Right atrium auricular region (tissue), 2 donors: ENCODE data around the gene TPM1. TPM values are rescaled to one million over a fixed set of nuclear protein-coding genes. Genes with fewer than 3 reads are reported as not detected.

Experiments
- DNase-seq: peaks from one replicate; pipeline ENCODE4 v3.0.0-alpha.2; 2019; ENCODE audit warnings: low spot score
- H3K27ac ChIP-seq, 2 donors: fragments of 200-600 bp; sonication (generic); 1 replicate in 1 of 2; 2 replicates in 1 of 2; pipeline ENCODE4 v1.5.1; 2016 to 2019
- H3K27me3 ChIP-seq, 2 donors: fragments of 200-600 bp; sonication (generic); one replicate each; pipeline versions ENCODE4 v1.5.1 to v1.6.0; 2017 to 2019
- H3K36me3 ChIP-seq: fragments of 200-600 bp; sonication (generic); one replicate; pipeline ENCODE4 v1.5.1; 2016
- H3K4me1 ChIP-seq, 2 donors: fragments of 200-600 bp; sonication (generic); one replicate each; pipeline versions ENCODE4 v1.5.1 to v1.6.0; 2017 to 2019
- H3K4me3 ChIP-seq, 2 donors: fragments of 200-600 bp; sonication (generic); 1 replicate in 1 of 2; 2 replicates in 1 of 2; pipeline ENCODE4 v1.5.1; 2017 to 2019; ENCODE audit warnings: mild to moderate bottlenecking in 1 of 2, moderate library complexity in 1 of 2
- H3K9me3 ChIP-seq, 2 donors: fragments of 200-600 bp; sonication (generic); one replicate each; pipeline ENCODE4 v1.5.1; 2019
- CTCF ChIP-seq, 2 donors: fragments of 200-600 bp; sonication (generic); IDR thresholded peaks; one replicate each; pipeline ENCODE4 v1.5.1; 2019; ENCODE audit warnings: antibody characterized with exemption in 2 of 2
- total RNA-seq, 2 donors: library from RNA; depleted of rRNA; stranded (reverse); fragments of >200 nt; gene quantifications; one replicate each; pipeline ENCODE4 v1.1.0, GENCODE V29; 2016

The TPM1 gene
- total RNA-seq, 2 donors from 2014 or later: 5,368 to 7,988 TPM

- no peaks in the 10 kb centered on the region for H3K36me3 ChIP-seq
- DNase-seq: no peak
- H3K27ac ChIP-seq: peak overlapping the region in 1 of 2 donors; percentile 4
- no peak for TF ChIP-seq CTCF (IDR thresholded peaks at IDR 0.05)
- H3K9me3 ChIP-seq: no peaks in the 10 kb centered on the region
- no peaks in the 10 kb centered on the region for H3K4me1 ChIP-seq
- H3K4me3 ChIP-seq: no peak overlapping the region
- no peaks in the 10 kb centered on the region for H3K27me3 ChIP-seq
Measured at GRCh38 chr15:63030101-63030551, 12.4 kb upstream of the TPM1 start.

GRCh38 chr15:63034578-63034977 lies 8.0 kb upstream of the TPM1 start:
- no peaks in the 10 kb centered on the region for H3K36me3 ChIP-seq
- no peak overlapping the region for H3K27ac ChIP-seq
- TF ChIP-seq CTCF (IDR thresholded peaks at IDR 0.05): no peak
- H3K27me3 ChIP-seq: no peaks in the 10 kb centered on the region
- no peaks in the 10 kb centered on the region for H3K9me3 ChIP-seq
- H3K4me3 ChIP-seq: no peak overlapping the region
- DNase-seq: no peak
- no peaks in the 10 kb centered on the region for H3K4me1 ChIP-seq

DNA sequence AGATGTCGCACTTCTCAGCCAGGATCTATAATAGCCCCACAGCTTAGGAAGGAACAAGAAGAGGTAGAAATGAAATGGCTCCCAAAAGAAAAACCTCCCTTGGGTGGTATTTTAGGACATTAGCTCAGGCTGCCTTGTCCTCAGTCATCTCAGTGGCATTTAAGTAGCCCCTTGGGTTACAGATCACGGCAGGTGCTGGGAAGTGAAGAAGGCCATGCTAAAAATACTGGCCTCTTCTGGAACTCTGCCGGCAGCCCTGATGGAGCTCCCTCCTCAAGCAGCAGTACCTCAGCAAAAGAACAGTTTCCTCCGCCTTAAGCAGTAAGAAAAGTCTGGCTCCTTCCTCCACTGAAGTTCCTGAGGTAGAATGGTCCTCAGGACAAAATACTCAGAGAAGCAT lies 7.3 kb upstream of the TPM1 start:
- no peaks in the 10 kb centered on the region for H3K4me1 ChIP-seq
- no peak overlapping the region for H3K4me3 ChIP-seq
- no peak for DNase-seq
- TF ChIP-seq CTCF (IDR thresholded peaks at IDR 0.05): no peak
- no peak overlapping the region for H3K27ac ChIP-seq
- no peaks in the 10 kb centered on the region for H3K27me3 ChIP-seq
- H3K36me3 ChIP-seq: no peaks in the 10 kb centered on the region
- no peaks in the 10 kb centered on the region for H3K9me3 ChIP-seq

- no peak overlapping the region for H3K4me3 ChIP-seq
- H3K27ac ChIP-seq: no peak overlapping the region
- no peaks in the 10 kb centered on the region for H3K9me3 ChIP-seq
- H3K27me3 ChIP-seq: no peaks in the 10 kb centered on the region
- no peaks in the 10 kb centered on the region for H3K36me3 ChIP-seq
- no peak for DNase-seq
- peaks cover 0 to 1% of the 10 kb centered on the region in 2 donors for H3K4me1 ChIP-seq
- no peak for TF ChIP-seq CTCF (IDR thresholded peaks at IDR 0.05)
Measured at GRCh38 chr15:63035977-63036376, 6.6 kb upstream of the TPM1 start.

- peaks cover 0 to 7% of the 10 kb centered on the region in 2 donors for H3K4me1 ChIP-seq
- DNase-seq: no peak
- no peak overlapping the region for H3K27ac ChIP-seq
- TF ChIP-seq CTCF (IDR thresholded peaks at IDR 0.05): no peak
- no peak overlapping the region for H3K4me3 ChIP-seq
- H3K9me3 ChIP-seq: no peaks in the 10 kb centered on the region
- H3K27me3 ChIP-seq: no peaks in the 10 kb centered on the region
- H3K36me3 ChIP-seq: peaks cover 1% of the 10 kb centered on the region
Measured at GRCh38 chr15:63037976-63038720, 4.4 kb upstream of the TPM1 start.
